ENCODE results near the gene OR51B6. TPM values are rescaled to one million over a fixed set of nuclear protein-coding genes. Genes with fewer than 3 reads are reported as not detected.

The OR51B6 gene
- total and polyA plus RNA-seq, 3 donors from 2014 or later: not detected

DNA sequence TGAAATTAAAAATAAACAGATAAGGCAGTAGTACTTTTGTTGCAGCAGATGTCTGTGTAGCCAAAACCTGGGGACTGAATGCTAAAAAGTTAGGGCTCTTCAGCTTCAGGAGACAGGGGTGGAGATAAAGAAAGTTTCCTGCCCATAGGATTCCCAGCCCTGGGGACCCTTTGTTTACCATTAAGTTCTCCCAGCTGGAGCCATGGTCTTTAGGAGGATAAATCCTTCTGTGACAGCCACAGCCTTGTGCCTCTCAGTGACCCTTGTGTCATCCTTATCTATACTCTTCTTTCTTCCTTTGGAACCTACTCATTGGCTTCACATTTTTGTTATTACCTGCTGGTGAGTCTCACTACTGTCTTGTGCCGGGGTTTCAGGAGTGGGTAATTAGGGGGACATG, 32.3 kb downstream of the OR51B6 start, which contains the start of gene OR51M1:
Gene OR51M1, plus strand, starts transcription at position 237 of the 400 bp plus-strand sequence. CDS start 5,587 bp downstream, outside the sequence.
- Histone ChIP-seq H3K36me3 (ENCODE audit: low read depth, missing control alignments) (no peaks in the 10 kb centered on the region), H3K27me3 (no peaks in the 10 kb centered on the region), H3K4me3 (no peak within 1 kb of the TSS), H3K4me1 (no peaks in the 10 kb centered on the region), H3K9me3 (no peaks in the 10 kb centered on the region), H3K27ac (no peak within 1 kb of the TSS)
- intact Hi-C loops (cut with DNase I; ENCODE audit: low total_unique reads): no loop called here
- WGBS, 2 donors: 79 to 88% methylated on average over 1 of the region's 1 CpG
- no peak for DNase-seq
- TF ChIP-seq, protein P1, sequence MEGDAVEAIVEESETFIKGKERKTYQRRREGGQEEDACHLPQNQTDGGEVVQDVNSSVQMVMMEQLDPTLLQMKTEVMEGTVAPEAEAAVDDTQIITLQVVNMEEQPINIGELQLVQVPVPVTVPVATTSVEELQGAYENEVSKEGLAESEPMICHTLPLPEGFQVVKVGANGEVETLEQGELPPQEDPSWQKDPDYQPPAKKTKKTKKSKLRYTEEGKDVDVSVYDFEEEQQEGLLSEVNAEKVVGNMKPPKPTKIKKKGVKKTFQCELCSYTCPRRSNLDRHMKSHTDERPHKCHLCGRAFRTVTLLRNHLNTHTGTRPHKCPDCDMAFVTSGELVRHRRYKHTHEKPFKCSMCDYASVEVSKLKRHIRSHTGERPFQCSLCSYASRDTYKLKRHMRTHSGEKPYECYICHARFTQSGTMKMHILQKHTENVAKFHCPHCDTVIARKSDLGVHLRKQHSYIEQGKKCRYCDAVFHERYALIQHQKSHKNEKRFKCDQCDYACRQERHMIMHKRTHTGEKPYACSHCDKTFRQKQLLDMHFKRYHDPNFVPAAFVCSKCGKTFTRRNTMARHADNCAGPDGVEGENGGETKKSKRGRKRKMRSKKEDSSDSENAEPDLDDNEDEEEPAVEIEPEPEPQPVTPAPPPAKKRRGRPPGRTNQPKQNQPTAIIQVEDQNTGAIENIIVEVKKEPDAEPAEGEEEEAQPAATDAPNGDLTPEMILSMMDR (IDR thresholded peaks at IDR 0.05): no peak
- TF ChIP-seq POLR2A (IDR thresholded peaks at IDR 0.05): no peak

DNA sequence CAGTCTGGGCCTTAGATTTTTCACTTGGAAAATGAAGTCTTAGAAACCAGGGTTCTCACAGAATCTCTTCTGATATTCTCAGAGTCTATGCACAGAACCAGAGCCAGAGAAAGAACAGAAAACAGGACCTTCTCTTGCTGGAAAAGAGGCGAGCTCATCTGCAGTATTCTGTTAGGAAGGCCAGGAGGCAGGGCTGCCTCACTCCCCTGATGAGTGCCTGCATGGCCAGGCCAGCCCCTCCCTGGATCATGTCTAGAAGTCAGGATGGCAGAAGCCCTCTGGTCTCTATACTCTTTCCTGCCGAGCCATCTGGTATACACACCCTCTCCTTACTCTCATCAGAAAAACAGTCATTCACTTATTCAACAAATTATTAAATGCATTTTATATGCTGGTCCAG, 33.0 kb downstream of the OR51B6 start:
- Histone ChIP-seq H3K36me3 (ENCODE audit: low read depth, missing control alignments) (no peaks in the 10 kb centered on the region), H3K9me3 (no peaks in the 10 kb centered on the region), H3K27me3 (no peaks in the 10 kb centered on the region), H3K27ac (no peak overlapping the region), H3K4me1 (no peaks in the 10 kb centered on the region), H3K4me3 (no peak overlapping the region)
- intact Hi-C loops (cut with DNase I; ENCODE audit: low total_unique reads): no loop called here
- DNase-seq: no peak
- no peak for TF ChIP-seq POLR2A (IDR thresholded peaks at IDR 0.05)
- TF ChIP-seq, protein P1 (IDR thresholded peaks at IDR 0.05): no peak
- 86 to 93% methylated on average over 2 of the region's 2 CpGs for WGBS, 2 donors

DNA sequence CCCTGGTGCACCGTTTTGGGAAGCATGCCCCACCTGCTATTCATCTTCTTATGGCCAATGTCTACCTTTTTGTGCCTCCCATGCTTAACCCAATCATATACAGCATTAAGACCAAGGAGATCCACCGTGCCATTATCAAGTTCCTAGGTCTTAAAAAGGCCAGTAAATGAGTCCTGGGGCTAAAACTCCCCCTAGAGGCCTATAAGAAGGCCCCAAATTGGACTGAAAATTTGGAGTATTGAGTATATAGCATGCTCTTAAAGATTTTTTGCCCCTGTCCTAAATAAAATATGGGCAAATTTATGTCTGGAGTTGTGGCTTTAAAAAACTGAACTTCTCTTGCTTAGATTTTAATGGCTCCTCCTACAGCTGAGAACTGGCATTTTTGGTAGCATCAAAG, 38.9 kb downstream of the OR51B6 start:
- H3K4me3 ChIP-seq: no peak overlapping the region
- DNase-seq: no peak
- no peaks in the 10 kb centered on the region for H3K9me3 ChIP-seq
- H3K27ac ChIP-seq: no peak overlapping the region
- no peaks in the 10 kb centered on the region for H3K36me3 ChIP-seq (ENCODE audit: low read depth, missing control alignments)
- H3K27me3 ChIP-seq: no peaks in the 10 kb centered on the region
- 66 to 79% methylated on average over 2 of the region's 2 CpGs for WGBS, 2 donors
- TF ChIP-seq POLR2A (IDR thresholded peaks at IDR 0.05): no peak
- TF ChIP-seq, protein P1 (IDR thresholded peaks at IDR 0.05): no peak
- intact Hi-C loops (cut with DNase I; ENCODE audit: low total_unique reads): no loop called here
- H3K4me1 ChIP-seq: no peaks in the 10 kb centered on the region

DNA sequence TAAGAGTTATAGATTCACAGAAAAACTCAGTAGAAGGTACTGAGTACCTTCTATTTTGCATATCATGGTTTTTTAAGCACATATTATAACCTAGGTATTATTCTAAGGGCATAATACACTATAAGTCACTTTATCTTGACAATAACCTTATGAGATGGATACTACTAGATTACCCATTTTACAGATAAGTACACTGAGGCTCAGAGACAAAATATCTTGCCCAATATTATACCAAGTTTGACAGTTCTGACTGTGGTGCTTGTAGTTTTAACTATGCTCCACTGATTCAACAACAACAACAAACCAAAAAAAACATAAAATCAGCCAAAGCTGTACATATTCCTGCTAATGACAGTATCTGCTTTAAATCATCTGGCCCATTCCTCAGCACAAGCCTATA, 42.8 kb downstream of the OR51B6 start:
- H3K27me3 ChIP-seq: no peaks in the 10 kb centered on the region
- no peak for DNase-seq
- no peak overlapping the region for H3K4me3 ChIP-seq
- no peak overlapping the region for H3K27ac ChIP-seq
- intact Hi-C loops (cut with DNase I; ENCODE audit: low total_unique reads): no loop called here
- H3K4me1 ChIP-seq: no peaks in the 10 kb centered on the region
- no peaks in the 10 kb centered on the region for H3K9me3 ChIP-seq
- H3K36me3 ChIP-seq (ENCODE audit: low read depth, missing control alignments): no peaks in the 10 kb centered on the region
- TF ChIP-seq, protein P1 (IDR thresholded peaks at IDR 0.05): no peak
- no peak for TF ChIP-seq POLR2A (IDR thresholded peaks at IDR 0.05)

DNA sequence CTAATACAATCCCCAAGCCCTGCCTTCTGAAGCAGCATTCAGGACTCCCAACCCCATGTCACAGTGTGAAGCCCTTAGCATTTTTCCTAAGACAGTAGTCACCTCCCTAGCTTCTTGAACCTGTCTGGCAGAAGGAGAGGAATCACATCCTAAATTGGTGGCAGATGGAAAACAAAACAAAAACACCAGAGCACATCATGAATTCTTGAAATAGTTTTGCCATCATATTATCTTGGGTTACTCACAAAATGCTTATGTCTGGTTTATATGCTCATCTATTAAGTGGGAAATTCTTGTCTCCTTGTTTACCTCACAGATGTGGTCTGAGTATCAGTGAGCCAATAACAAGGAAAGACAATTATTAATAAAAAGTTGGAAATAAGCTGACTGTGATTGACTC, 47.6 kb downstream of the OR51B6 start:
- no peaks in the 10 kb centered on the region for H3K4me1 ChIP-seq
- TF ChIP-seq, protein P1 (IDR thresholded peaks at IDR 0.05): no peak
- TF ChIP-seq POLR2A (IDR thresholded peaks at IDR 0.05): no peak
- H3K36me3 ChIP-seq (ENCODE audit: low read depth, missing control alignments): no peaks in the 10 kb centered on the region
- no peaks in the 10 kb centered on the region for H3K27me3 ChIP-seq
- no peak overlapping the region for H3K4me3 ChIP-seq
- intact Hi-C loops (cut with DNase I; ENCODE audit: low total_unique reads): no loop called here
- no peak overlapping the region for H3K27ac ChIP-seq
- DNase-seq: no peak
- H3K9me3 ChIP-seq: no peaks in the 10 kb centered on the region

All from testis (tissue), 3 donors.